H9 (cell line): ENCODE results near the gene KDM4F. TPM values are rescaled to one million over a fixed set of nuclear protein-coding genes. Genes with fewer than 3 reads are reported as not detected.

Source experiments
- DNase-seq: peaks from one replicate; pipeline ENCODE4 v3.0.0-alpha.2; 2017
- H2AFZ ChIP-seq: one replicate; pipeline ENCODE4 v1.6.1; 2013; ENCODE audit warnings: mild to moderate bottlenecking, low read length, control low read depth, moderate library complexity
- H2AK5ac ChIP-seq: 2 replicates; pipeline ENCODE4 v1.6.1; 2013; ENCODE audit warnings: low read length, control low read depth, mixed read lengths; ENCODE audit not compliant: insufficient read length
- H2BK120ac ChIP-seq: one replicate; pipeline ENCODE4 v1.6.1; 2013; ENCODE audit warnings: low read depth, mild to moderate bottlenecking, low read length, control low read depth, inconsistent platforms; ENCODE audit not compliant: poor library complexity, severe bottlenecking
- H2BK12ac ChIP-seq: 2 replicates; pipeline ENCODE4 v1.6.1; 2013; ENCODE audit warnings: low read length, control low read depth, mixed read lengths, low read depth; ENCODE audit not compliant: insufficient read length
- H2BK15ac ChIP-seq: 2 replicates; pipeline ENCODE4 v1.6.1; 2013; ENCODE audit warnings: low read depth, low read length, control low read depth
- H2BK20ac ChIP-seq: one replicate; pipeline ENCODE4 v1.6.1; 2013; ENCODE audit warnings: low read depth, mild to moderate bottlenecking, low read length, control low read depth, inconsistent platforms; ENCODE audit not compliant: poor library complexity, severe bottlenecking
- H2BK5ac ChIP-seq: 2 replicates; pipeline ENCODE4 v1.6.1; 2013; ENCODE audit warnings: low read length, control low read depth, mixed read lengths; ENCODE audit not compliant: insufficient read length
- H3K14ac ChIP-seq: 2 replicates; pipeline ENCODE4 v1.6.1; 2013; ENCODE audit warnings: low read length, control low read depth; ENCODE audit not compliant: insufficient read depth
- H3K18ac ChIP-seq: 2 replicates; pipeline ENCODE4 v1.6.1; 2013; ENCODE audit warnings: low read depth, mild to moderate bottlenecking, mixed read lengths, low read length, control low read depth; ENCODE audit not compliant: insufficient read length
- H3K23ac ChIP-seq: 2 replicates; pipeline ENCODE4 v1.6.1; 2013; ENCODE audit warnings: low read length, control low read depth, mixed read lengths, low read depth; ENCODE audit not compliant: insufficient read length
- H3K23me2 ChIP-seq: 2 replicates; pipeline ENCODE4 v1.6.1; 2013; ENCODE audit warnings: low read depth, mild to moderate bottlenecking, mixed read lengths, low read length, control low read depth; ENCODE audit not compliant: insufficient read length, poor library complexity, severe bottlenecking
- H3K27ac ChIP-seq: 2 replicates; pipeline ENCODE4 v1.5.1; 2013; ENCODE audit warnings: low read length, control low read depth, mixed read lengths, low read depth; ENCODE audit not compliant: insufficient read length
- H3K27me3 ChIP-seq: 2 replicates; pipeline ENCODE4 v1.6.1; 2013; ENCODE audit warnings: low read length, control low read depth, inconsistent platforms; ENCODE audit not compliant: insufficient read depth
- H3K4ac ChIP-seq: 2 replicates; pipeline ENCODE4 v1.6.1; 2013; ENCODE audit warnings: low read depth, mild to moderate bottlenecking, control low read depth, inconsistent platforms, low read length, moderate library complexity
- H3K4me1 ChIP-seq: 2 replicates; pipeline ENCODE4 v1.6.1; 2013; ENCODE audit warnings: low read length, control low read depth, inconsistent platforms; ENCODE audit not compliant: insufficient read depth
- H3K4me2 ChIP-seq: 2 replicates; pipeline ENCODE4 v1.6.1; 2013; ENCODE audit warnings: low read length, control low read depth, mixed read lengths; ENCODE audit not compliant: insufficient read length, insufficient read depth
- H3K56ac ChIP-seq: 2 replicates; pipeline ENCODE4 v1.6.1; 2013; ENCODE audit warnings: low read depth, mild to moderate bottlenecking, mixed read lengths, low read length, control low read depth; ENCODE audit not compliant: insufficient read length
- H3K79me1 ChIP-seq: 2 replicates; pipeline ENCODE4 v1.6.1; 2013; ENCODE audit warnings: low read depth, mild to moderate bottlenecking, moderate library complexity, low read length, control low read depth, inconsistent platforms; ENCODE audit not compliant: insufficient read depth, poor library complexity, severe bottlenecking
- H3K79me2 ChIP-seq: 2 replicates; pipeline ENCODE4 v1.6.1; 2013; ENCODE audit warnings: low read length, control low read depth, inconsistent platforms; ENCODE audit not compliant: insufficient read depth
- H3K9ac ChIP-seq: 2 replicates; pipeline ENCODE4 v1.6.1; 2013; ENCODE audit warnings: low read length, control low read depth, mixed read lengths; ENCODE audit not compliant: insufficient read length; ENCODE audit errors: extremely low read depth
- H3K9me3 ChIP-seq: one replicate; pipeline ENCODE4 v1.6.1; 2013; ENCODE audit warnings: low read depth, low read length, inconsistent platforms; ENCODE audit not compliant: control insufficient read depth
- H3T11ph ChIP-seq: one replicate; pipeline ENCODE4 v1.6.1; 2013; ENCODE audit warnings: mild to moderate bottlenecking, low read length, control low read depth, inconsistent platforms
- H4K20me1 ChIP-seq: one replicate; pipeline ENCODE4 v1.6.1; 2013; ENCODE audit not compliant: control insufficient read depth, insufficient read length, insufficient read depth
- H4K5ac ChIP-seq: 2 replicates; pipeline ENCODE4 v1.6.1; 2013; ENCODE audit warnings: low read depth, mild to moderate bottlenecking, mixed read lengths, low read length, control low read depth; ENCODE audit not compliant: insufficient read length
- H4K8ac ChIP-seq: replicated peaks from 2 replicates; pipeline ENCODE4 v1.6.1; 2013; ENCODE audit warnings: low read length, control low read depth, mixed read lengths, low read depth; ENCODE audit not compliant: insufficient read length
- H4K91ac ChIP-seq: 2 replicates; pipeline ENCODE4 v1.6.1; 2013; ENCODE audit warnings: low read depth, mild to moderate bottlenecking, moderate library complexity, mixed read lengths, low read length, control low read depth; ENCODE audit not compliant: insufficient read length
- H3K27ac Mint-ChIP-seq, 3 experiments: 2 replicates in 2 of 3; 3 replicates in 1 of 3; pipeline ENCODE4 v1.8.0; 2020 to 2021; ENCODE audit warnings: mixed read lengths in 3 of 3, mild to moderate bottlenecking in 1 of 3, moderate library complexity in 1 of 3
- H3K27me3 Mint-ChIP-seq: 2 replicates; pipeline ENCODE4 v1.8.0; 2021; ENCODE audit warnings: low read depth, mild to moderate bottlenecking, moderate library complexity, mixed read lengths
- H3K36me3 Mint-ChIP-seq, 3 experiments: 2 replicates in 2 of 3; 3 replicates in 1 of 3; pipeline ENCODE4 v1.8.0; 2020 to 2021; ENCODE audit warnings: low read depth in 3 of 3, mixed read lengths in 3 of 3; ENCODE audit not compliant: insufficient read depth in 1 of 3
- H3K4me1 Mint-ChIP-seq, 2 experiments: 2 replicates each; pipeline ENCODE4 v1.8.0; 2020; ENCODE audit warnings: mixed read lengths in 2 of 2
- H3K4me3 Mint-ChIP-seq, 2 experiments: 2 replicates in 1 of 2; 3 replicates in 1 of 2; pipeline ENCODE4 v1.8.0; 2020 to 2021; ENCODE audit warnings: mild to moderate bottlenecking in 2 of 2, mixed read lengths in 2 of 2, moderate library complexity in 1 of 2
- H3K9me3 Mint-ChIP-seq, 2 experiments: 2 replicates in 1 of 2; 3 replicates in 1 of 2; pipeline ENCODE4 v1.8.0; 2020; ENCODE audit warnings: mild to moderate bottlenecking in 2 of 2, mixed read lengths in 2 of 2, moderate library complexity in 1 of 2
- total RNA-seq: library from RNA; stranded (reverse); gene quantifications from 2 replicates; pipeline ENCODE4 v1.2.1, GENCODE V29; 2021
- TF ChIP-seq, protein P1 (sequence below): fragments of 200-600 bp; sonication (generic); conservative IDR thresholded peaks from 3 replicates; pipeline ENCODE4 v1.8.0; 2021; ENCODE audit warnings: antibody characterized with exemption, mild to moderate bottlenecking

Gene KDM4F
- total RNA-seq, 1 experiment from 2014 or later: not detected

DNA sequence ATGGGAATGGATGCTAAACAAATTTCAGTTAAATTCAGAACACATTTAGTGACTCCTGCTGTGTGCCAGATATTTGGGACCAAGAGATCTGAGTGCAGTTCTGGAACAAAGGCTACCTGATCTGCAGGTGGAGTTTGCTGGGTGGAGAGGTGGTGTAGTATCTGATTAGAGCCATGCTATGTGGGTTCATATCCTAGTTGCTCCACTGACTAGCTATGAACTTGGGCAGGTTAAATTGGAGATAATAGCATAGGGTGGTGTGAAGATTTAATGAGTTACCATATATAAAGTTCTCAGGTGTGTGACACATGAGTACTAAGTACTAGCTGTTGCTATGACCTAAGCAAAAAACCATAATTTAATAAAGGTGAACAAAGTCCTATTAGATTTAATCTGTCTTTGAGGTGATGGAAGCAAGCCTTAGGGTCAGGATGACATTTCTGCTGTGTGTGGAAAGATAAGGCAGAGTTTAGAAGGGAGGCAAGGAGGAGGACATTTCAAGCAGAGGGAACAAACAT is 42.5 kb downstream of the KDM4F start:
- Histone ChIP-seq H3K9ac (no peak overlapping the region), H4K20me1 (no peaks in the 10 kb centered on the region), H4K5ac (no peak overlapping the region), H2AK5ac (no peak overlapping the region), H2BK5ac (no peak overlapping the region), H3K14ac (no peak overlapping the region), H3K79me2 (no peaks in the 10 kb centered on the region), H3K4me1 (peaks cover 4% of the 10 kb centered on the region), H3K9me3 (no peaks in the 10 kb centered on the region), H3K4me2 (no peak overlapping the region), H3K79me1 (no peaks in the 10 kb centered on the region), H4K91ac (no peak overlapping the region), H2BK15ac (no peak overlapping the region), H3K56ac (no peak overlapping the region), H2BK12ac (no peak overlapping the region), H3K18ac (no peak overlapping the region), H3K23ac (no peak overlapping the region), H4K8ac (no peak overlapping the region), H3K27ac (no peak overlapping the region), H2BK120ac (no peak overlapping the region), H2BK20ac (no peak overlapping the region), H3T11ph (no peak overlapping the region), H3K27me3 (peaks cover 13% of the 10 kb centered on the region; the same call in 1 of the 2 replicates), H3K4ac (no peak overlapping the region), H3K23me2 (peaks cover 8% of the 10 kb centered on the region), H2AFZ (no peak overlapping the region)
- Mint-ChIP-seq H3K36me3 (no peaks in the 10 kb centered on the region; a peak in 1 of 7 replicates), H3K4me3 (peak overlapping the region in 1 of 2 experiments; percentile 57; a peak in 2 of 5 replicates), H3K9me3 (no peaks in the 10 kb centered on the region), H3K4me1 (peaks cover 24 to 26% of the 10 kb centered on the region in 2 experiments), H3K27me3 (peaks cover 59% of the 10 kb centered on the region), H3K27ac (no peak overlapping the region)
- TF ChIP-seq, protein P1, sequence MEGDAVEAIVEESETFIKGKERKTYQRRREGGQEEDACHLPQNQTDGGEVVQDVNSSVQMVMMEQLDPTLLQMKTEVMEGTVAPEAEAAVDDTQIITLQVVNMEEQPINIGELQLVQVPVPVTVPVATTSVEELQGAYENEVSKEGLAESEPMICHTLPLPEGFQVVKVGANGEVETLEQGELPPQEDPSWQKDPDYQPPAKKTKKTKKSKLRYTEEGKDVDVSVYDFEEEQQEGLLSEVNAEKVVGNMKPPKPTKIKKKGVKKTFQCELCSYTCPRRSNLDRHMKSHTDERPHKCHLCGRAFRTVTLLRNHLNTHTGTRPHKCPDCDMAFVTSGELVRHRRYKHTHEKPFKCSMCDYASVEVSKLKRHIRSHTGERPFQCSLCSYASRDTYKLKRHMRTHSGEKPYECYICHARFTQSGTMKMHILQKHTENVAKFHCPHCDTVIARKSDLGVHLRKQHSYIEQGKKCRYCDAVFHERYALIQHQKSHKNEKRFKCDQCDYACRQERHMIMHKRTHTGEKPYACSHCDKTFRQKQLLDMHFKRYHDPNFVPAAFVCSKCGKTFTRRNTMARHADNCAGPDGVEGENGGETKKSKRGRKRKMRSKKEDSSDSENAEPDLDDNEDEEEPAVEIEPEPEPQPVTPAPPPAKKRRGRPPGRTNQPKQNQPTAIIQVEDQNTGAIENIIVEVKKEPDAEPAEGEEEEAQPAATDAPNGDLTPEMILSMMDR: no peak
- no peak for DNase-seq
